Kidney (tissue), 14 donors: ENCODE measurements around the gene RIPPLY2. TPM values are rescaled to one million over a fixed set of nuclear protein-coding genes. Genes with fewer than 3 reads are reported as not detected.
"Not testable (repeated sequence)": the region's sequence is repeated elsewhere in the genome, so short reads cannot be mapped to it uniquely, and the experiment has no call there.

Experiments
- DNase-seq, 5 donors: peaks; one replicate each; pipeline ENCODE4 v3.0.0-alpha.2; 2013 to 2020
- FAIRE-seq: peaks from 2 replicates; lab custom pipeline; 2012; peaks lifted over from hg19 to GRCh38; lab: Jason Lieb, UNC
- H3K27ac ChIP-seq, 2 donors: one replicate each; pipeline ENCODE4 v1.7.0; 2013; ENCODE audit warnings: low read depth in 2 of 2, low read length in 2 of 2, inconsistent platforms in 1 of 2
- H3K27me3 ChIP-seq: one replicate; pipeline ENCODE4 v1.7.1; 2013; ENCODE audit warnings: low read length, inconsistent platforms; ENCODE audit not compliant: control insufficient read depth, insufficient read depth
- H3K36me3 ChIP-seq, 3 donors: one replicate each; pipeline versions ENCODE4 v1.7.0 to v1.7.1; 2013; ENCODE audit warnings: low read length in 3 of 3, control low read depth in 1 of 3, inconsistent platforms in 1 of 3; ENCODE audit not compliant: insufficient read depth in 3 of 3, control insufficient read depth in 2 of 3
- H3K4me1 ChIP-seq, 3 donors: one replicate each; pipeline versions ENCODE4 v1.7.0 to v1.7.1; 2013; ENCODE audit warnings: low read length in 3 of 3, inconsistent platforms in 1 of 3, low read depth in 1 of 3; ENCODE audit not compliant: control insufficient read depth in 2 of 3, insufficient read depth in 2 of 3
- H3K4me3 ChIP-seq, 3 donors: one replicate each; pipeline versions ENCODE4 v1.7.0 to v1.8.1; 2013; ENCODE audit warnings: low read length in 3 of 3, control low read depth in 1 of 3, inconsistent platforms in 1 of 3
- H3K9ac ChIP-seq, 3 donors: one replicate each; pipeline versions ENCODE4 v1.7.0 to v1.7.1; 2013; ENCODE audit warnings: low read length in 3 of 3, control low read depth in 1 of 3, inconsistent platforms in 1 of 3
- H3K9me3 ChIP-seq, 3 donors: one replicate each; pipeline versions ENCODE4 v1.7.0 to v1.7.1; 2013; ENCODE audit warnings: low read length in 3 of 3, control low read depth in 1 of 3, inconsistent platforms in 1 of 3; ENCODE audit not compliant: control insufficient read depth in 2 of 3, insufficient read depth in 1 of 3
- CTCF ChIP-seq: IDR thresholded peaks from 3 replicates; pipeline ENCODE4 v1.5.1; 2012; ENCODE audit warnings: mild to moderate bottlenecking, moderate library complexity, borderline replicate concordance; ENCODE audit not compliant: insufficient read depth; ENCODE audit errors: extremely low read depth
- intact Hi-C: fragments of 100-400 bp; cut with DNase I; formaldehyde crosslinking; loops from one replicate; pipeline ENCODE4 v1.11.1; 2022
- polyA plus RNA-seq: library from polyadenylated mRNA; stranded (reverse); fragments of 350-450 nt; fragmentation: Illumina TruSeq; extraction: RNeasy Lipid Tissue Mini Kit (QIAGEN cat#74804); gene quantifications from one replicate; pipeline ENCODE4 v1.2.3, GENCODE V29; 2014; ENCODE audit warnings: low read depth, low replicate concordance; ENCODE audit not compliant: insufficient read depth
- total RNA-seq: library from RNA; stranded (reverse); fragmentation: NEBNext Ultra II Directional; extraction: Animal tissue kit (Norgen Biotek cat#: 25700); gene quantifications from one replicate; pipeline ENCODE4 v1.2.1, GENCODE V29; 2021
- donor health status: control.
- donor health status: control.
- donor health status: control.
- donor health status: control.
- donor health status: control.
- donor health status: DM: yes; HTN: yes; CAD: no.
- donor health status: Normal renal cell carcinoma (clear cell type).

The RIPPLY2 gene
- total and polyA plus RNA-seq, 2 donors from 2014 or later = 0.38 TPM; not detected in 1

DNA sequence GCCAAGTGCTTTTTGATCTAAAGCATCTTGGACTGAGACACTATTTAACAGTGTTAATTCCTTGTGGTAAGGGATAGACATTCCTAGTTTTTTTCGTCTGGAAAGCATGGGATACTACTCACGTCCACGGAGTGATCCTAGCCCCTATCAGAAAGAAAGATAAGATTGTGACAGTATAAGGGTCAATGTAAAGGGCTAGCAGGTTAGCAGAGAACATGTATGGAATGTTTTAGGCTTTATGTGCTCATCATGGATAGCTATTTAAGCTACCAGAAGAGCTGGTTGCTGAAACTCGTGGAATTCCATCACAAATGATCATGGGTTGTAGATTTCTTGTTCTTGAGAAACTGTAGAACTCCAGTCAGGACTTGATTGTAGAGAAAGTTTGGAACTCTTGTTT lies 38.4 kb downstream of the RIPPLY2 start:
- Histone ChIP-seq H3K36me3 (no peaks in the 10 kb centered on the region), H3K9ac (no peak overlapping the region), H3K4me1 (no peaks in the 10 kb centered on the region), H3K4me3 (no peak overlapping the region), H3K9me3 (no peaks in the 10 kb centered on the region), H3K27ac (no peak overlapping the region), H3K27me3 (no peaks in the 10 kb centered on the region)
- no peak for DNase-seq
- no peak for FAIRE-seq
- intact Hi-C loops = no loop called here
- no peak for TF ChIP-seq CTCF

GRCh38 chr6:83893024-83893423 lies 39.9 kb downstream of the RIPPLY2 start:
- DNase-seq (no peak), FAIRE-seq (no peak)
- Histone ChIP-seq H3K4me1 (no peaks in the 10 kb centered on the region), H3K27me3 (no peaks in the 10 kb centered on the region), H3K9me3 (no peaks in the 10 kb centered on the region), H3K9ac (no peak overlapping the region), H3K4me3 (no peak overlapping the region), H3K27ac (no peak overlapping the region), H3K36me3 (no peaks in the 10 kb centered on the region)
- intact Hi-C loops = no loop called here
- TF ChIP-seq CTCF = no peak

DNA sequence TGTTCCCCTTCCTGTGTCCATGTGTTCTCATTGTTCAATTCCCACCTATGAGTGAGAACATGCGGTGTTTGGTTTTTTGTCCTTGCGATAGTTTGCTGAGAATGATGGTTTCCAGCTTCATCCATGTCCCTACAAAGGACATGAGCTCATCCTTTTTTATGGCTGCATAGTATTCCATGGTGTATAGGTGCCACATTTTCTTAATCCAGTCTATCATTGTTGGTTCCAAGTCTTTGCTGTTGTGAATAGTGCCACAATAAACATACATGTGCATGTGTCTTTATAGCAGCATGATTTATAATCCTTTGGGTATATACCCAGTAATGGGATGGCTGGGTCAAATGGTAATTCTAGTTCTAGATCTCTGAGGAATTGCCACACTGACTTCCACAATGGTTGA lies 43.9 kb downstream of the RIPPLY2 start:
- H3K27me3 ChIP-seq, FAIRE-seq, intact Hi-C loops, H3K9me3 ChIP-seq, H3K4me3 ChIP-seq, H3K27ac ChIP-seq, H3K36me3 ChIP-seq, H3K9ac ChIP-seq, H3K4me1 ChIP-seq, DNase-seq: not testable (repeated sequence)

GRCh38 chr6:83901624-83902023 lies 48.5 kb downstream of the RIPPLY2 start:
- Histone ChIP-seq H3K36me3 (no peaks in the 10 kb centered on the region), H3K4me1 (no peaks in the 10 kb centered on the region), H3K27me3 (no peaks in the 10 kb centered on the region), H3K9ac (no peak overlapping the region), H3K4me3 (no peak overlapping the region), H3K9me3 (no peaks in the 10 kb centered on the region), H3K27ac (no peak overlapping the region)
- no peak for DNase-seq
- no peak for TF ChIP-seq CTCF
- intact Hi-C loops = no loop called here
- FAIRE-seq = no peak
